Urinary bladder (tissue), 4 donors: ENCODE results near the gene PEMT. TPM values are rescaled to one million over a fixed set of nuclear protein-coding genes. Genes with fewer than 3 reads are reported as not detected.

ENCODE experiments used
- DNase-seq: peaks from one replicate; pipeline ENCODE4 v3.0.0-alpha.2; 2015; ENCODE audit errors: extremely low spot score
- H3K27ac ChIP-seq: one replicate; pipeline ENCODE4 v1.5.1; 2013; ENCODE audit warnings: low read depth, mild to moderate bottlenecking, moderate library complexity
- H3K36me3 ChIP-seq: one replicate; pipeline ENCODE4 v1.6.1; 2013; ENCODE audit warnings: mild to moderate bottlenecking, moderate library complexity; ENCODE audit not compliant: insufficient read depth
- H3K4me1 ChIP-seq: one replicate; pipeline ENCODE4 v1.6.1; 2013; ENCODE audit warnings: mild to moderate bottlenecking, moderate library complexity; ENCODE audit not compliant: insufficient read depth
- H3K4me3 ChIP-seq: one replicate; pipeline ENCODE4 v1.5.1; 2013; ENCODE audit warnings: low read depth, low read length
- WGBS: extraction: QIAGEN DNeasy Blood & Tissue Kit; methylation state at CpG from one replicate; pipeline ENCODE4 v1.1.7; 2013; 5-methylcytosine and 5-hydroxymethylcytosine counted together
- polyA plus RNA-seq: library from polyadenylated mRNA; stranded (reverse); fragments of 200-250 nt; gene quantifications from one replicate; pipeline ENCODE4 v1.2.3, GENCODE V29; 2013
- total RNA-seq: library from RNA; depleted of rRNA; stranded (reverse); fragments of >200 nt; gene quantifications from one replicate; pipeline ENCODE4 v1.2.3, GENCODE V29; 2014
- donor health status: healthy with polysubstance abuse.
- donor health status: healthy.

Gene PEMT
- total and polyA plus RNA-seq, 2 donors, result 10.9 to 36.2 TPM

DNA sequence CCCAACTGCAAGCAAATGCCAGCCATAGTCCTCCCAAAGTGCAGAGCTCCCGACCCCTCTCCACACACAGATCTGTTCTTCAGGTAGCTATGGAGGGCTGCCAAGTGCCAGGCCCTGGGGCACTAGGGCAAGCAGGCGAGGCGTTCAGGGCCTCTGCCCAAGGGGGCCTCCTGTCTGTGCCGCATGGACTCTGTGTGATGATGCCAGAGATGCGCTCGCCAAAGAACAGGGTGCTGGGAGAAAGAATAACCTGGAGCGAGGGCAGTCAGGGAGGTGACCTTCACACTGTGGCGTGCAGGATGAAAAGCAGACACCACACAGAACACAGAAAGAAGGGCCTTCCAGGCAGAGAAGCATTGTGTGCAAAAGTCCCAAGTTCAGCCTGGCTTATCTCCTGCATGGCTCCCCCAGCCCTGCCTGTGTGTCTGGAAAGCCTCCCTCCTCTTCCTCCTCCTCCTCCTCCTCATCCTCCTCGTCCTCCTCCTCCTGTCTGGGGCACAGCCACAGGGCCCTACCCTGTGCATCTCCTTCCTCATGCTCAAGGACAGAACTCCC, 44.2 kb downstream of the PEMT start:
- DNase-seq, result no peak
- no peak overlapping the region for H3K4me3 ChIP-seq
- 88% methylated on average over 9 of the region's 9 CpGs for WGBS
- H3K4me1 ChIP-seq, result no peaks in the 10 kb centered on the region
- no peak overlapping the region for H3K27ac ChIP-seq
- H3K36me3 ChIP-seq, result no peaks in the 10 kb centered on the region

DNA sequence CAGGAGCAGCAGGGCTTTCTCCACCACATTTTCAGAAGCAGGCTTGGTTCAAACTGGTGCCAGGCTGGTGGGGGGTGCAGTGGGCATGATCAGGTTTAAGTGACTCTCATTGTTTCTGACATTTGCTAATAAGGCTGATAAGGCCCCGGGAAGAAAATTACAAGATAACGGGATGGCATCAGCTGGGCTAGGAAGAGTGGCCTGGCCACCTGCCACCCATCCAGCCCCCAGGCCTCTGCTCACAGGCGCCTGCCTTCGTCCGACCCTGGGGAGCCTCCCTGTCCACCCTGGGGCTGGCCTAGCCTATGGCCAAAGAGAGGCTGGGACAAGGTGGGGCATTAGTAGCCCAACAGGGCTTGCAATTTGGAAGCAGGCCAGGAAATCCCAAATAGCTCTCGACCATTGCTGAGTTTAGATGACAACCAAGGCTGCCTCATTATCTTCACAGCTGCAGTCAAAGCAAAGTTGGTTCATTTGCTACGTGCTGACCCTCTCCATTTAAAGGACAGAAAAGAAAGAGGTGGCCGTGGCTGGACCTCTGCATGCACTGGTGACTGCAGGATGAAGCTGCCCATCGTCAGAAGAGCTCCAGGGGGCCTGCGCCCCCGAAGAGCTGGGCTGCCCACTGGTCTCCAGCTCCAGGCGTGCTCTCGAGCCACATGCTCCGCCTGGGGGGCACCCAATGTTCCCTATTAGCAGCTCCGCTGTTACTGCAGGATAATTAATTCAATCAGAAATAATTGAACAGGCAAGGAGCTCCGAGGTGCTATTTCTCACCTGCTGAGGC, 44.9 kb downstream of the PEMT start:
- Histone ChIP-seq H3K4me3 (no peak overlapping the region), H3K27ac (no peak overlapping the region), H3K36me3 (no peaks in the 10 kb centered on the region), H3K4me1 (no peaks in the 10 kb centered on the region)
- 94% methylated on average over 16 of the region's 16 CpGs for WGBS
- DNase-seq, result no peak

DNA sequence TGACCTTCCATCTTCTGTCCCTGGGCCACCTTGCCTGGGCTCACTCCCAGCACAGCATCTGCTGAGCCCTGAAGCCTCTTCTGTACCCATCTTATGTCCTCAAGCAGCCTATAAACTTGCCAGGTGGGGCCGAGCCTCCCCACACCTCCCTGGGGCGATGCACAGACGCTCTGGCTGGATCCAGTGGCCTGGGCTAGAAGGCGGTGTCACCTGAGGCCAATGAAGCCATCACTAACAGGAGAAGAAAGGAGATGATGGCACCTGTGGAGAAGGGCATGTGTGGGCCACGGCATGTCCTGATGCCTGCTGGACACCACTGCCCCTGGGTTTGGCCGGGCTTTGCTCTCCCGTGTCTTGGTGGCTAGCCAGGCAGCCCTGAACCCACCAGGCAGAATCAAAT, 45.5 kb downstream of the PEMT start:
- H3K4me3 ChIP-seq, result no peak overlapping the region
- DNase-seq, result no peak
- H3K4me1 ChIP-seq, result no peaks in the 10 kb centered on the region
- H3K36me3 ChIP-seq, result no peaks in the 10 kb centered on the region
- 91% methylated on average over 7 of the region's 7 CpGs for WGBS
- no peak overlapping the region for H3K27ac ChIP-seq

DNA sequence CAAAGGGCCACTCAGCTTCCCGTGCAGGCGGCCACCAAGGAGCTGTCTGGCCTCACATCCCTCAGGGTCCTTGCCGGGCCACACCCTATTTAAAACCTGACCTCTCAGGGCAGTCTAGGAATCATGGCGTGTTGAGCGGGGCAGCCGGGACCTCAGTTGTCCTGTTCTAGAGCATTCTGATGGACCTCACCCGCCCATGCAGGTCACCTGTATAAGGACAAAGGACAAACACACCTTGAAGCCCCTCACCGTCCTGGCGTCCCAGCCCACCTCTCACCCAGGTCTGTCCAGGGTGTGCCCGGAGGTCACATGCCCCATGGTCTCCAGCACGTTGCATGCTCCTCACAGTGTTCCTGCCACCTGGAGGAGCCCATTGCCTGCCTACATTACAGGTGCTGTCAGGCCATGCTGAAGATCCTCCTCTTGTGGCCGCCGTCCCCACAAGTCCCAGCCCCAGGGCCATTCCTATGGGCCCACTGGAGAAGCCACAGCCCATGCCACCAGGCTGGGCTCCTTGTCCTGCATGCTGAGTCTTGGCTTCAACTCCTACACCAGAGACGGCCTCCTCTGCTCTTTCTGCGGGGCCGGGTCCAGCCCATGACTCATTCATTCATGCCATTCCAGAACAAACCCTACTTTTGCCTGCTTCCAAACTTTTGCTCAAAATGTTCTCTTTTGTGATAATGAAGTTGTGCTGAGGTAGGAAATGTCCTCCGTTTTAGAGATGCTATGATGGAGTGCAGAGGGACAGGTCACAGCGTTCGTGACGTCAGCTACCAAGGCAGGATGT, 46.3 kb downstream of the PEMT start:
- Histone ChIP-seq H3K4me3 (no peak overlapping the region), H3K36me3 (no peaks in the 10 kb centered on the region), H3K4me1 (no peaks in the 10 kb centered on the region), H3K27ac (no peak overlapping the region)
- DNase-seq, result no peak
- WGBS, result 82% methylated on average over 20 of the region's 20 CpGs

DNA sequence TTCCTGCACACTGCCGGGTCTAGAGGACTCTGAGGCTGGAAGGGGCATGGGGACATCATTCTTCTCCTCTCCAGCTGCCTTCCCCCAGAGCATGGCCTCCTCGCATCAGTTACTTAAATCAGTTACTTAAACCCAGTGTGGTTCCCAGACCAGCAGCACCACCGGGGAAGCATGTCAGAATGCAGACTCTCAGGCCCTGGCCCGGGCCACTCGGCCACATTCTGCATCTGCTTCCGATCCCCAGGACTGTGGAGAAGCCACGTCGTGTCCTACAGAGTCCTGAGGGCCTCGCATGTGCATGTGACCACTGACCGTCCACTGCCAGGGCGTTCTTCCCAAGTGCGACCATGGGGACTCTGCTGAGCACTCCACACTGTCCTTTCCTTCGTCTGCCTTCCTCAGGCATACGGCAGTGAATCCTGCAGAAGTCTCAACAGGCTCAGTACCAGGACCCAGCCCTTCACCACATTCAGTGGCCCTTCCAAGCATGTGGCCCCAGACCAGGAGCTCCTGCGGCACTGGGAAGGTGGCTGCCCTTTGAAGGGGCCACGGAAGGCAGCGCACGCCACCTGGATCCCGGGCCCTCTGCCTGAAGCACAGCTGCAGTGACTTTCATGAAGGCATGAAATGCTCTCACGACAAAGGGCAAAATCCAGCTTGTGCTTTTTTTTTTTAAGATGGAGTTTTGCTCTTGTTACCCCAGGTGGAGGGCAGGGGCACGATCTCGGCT, 48.4 kb downstream of the PEMT start:
- H3K36me3 ChIP-seq, result no peaks in the 10 kb centered on the region
- DNase-seq, result no peak
- H3K4me1 ChIP-seq, result no peaks in the 10 kb centered on the region
- H3K4me3 ChIP-seq, result no peak overlapping the region
- 95% methylated on average over 22 of the region's 22 CpGs for WGBS
- H3K27ac ChIP-seq, result no peak overlapping the region

DNA sequence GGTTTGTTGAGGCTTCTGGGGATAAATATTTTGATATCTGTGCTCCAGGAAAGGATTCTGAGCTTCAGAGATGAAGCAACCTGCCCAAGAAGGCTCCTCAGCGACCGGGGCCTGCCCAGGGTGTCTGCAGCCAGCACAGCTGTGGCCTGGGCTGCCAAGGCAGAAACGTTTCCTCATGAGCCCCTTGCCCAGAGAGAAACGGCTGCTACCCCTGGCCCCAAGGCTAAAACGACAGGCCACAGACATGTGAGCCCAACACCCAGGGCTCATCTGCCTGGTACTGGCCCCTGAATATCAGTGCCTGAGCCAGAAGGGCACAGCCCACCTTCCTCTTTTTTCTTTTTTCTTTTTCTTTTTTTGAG, 49.9 kb downstream of the PEMT start:
- Histone ChIP-seq H3K4me1 (no peaks in the 10 kb centered on the region), H3K27ac (no peak overlapping the region)

DNA sequence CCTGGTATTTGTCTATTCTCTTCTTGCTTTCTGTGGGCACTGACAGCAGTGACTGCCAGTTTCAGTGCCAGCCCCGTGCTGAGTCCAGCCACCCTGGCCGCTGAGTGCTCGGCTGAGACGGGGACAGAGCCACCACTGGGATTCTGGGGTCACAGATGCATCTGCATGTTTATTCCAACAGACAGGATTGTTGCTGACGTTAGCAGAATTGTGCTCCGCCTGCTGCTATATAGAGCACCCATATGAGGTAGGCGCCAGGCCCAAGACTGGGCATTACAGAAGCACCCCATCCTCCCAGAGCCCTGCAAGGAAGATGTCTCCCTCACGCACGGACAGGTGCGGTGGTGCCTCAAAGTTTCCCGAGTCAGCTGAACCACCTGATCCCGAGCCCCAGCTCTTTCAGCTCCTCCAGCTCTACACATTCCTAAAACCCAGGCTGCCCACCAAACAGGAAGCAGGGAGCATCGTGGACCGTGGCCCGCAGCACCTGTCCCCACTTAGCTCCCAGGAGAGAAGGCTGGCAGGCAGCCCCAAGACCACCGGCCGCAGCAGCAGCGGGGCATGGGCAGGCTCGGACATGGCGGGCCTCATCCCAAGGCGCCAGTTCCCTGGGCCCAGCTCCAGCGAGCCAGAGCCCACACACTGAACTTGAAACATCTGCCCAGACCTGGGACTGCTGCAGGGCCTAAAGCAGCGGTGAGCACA, 50.4 kb downstream of the PEMT start:
- Histone ChIP-seq H3K27ac (no peak overlapping the region), H3K4me3 (no peak overlapping the region), H3K4me1 (no peaks in the 10 kb centered on the region), H3K36me3 (no peaks in the 10 kb centered on the region)
- 77% methylated on average over 23 of the region's 23 CpGs for WGBS
- DNase-seq, result no peak

More for the DNA sequence above, 49.9 kb downstream of the PEMT start:
- H3K36me3 ChIP-seq, result no peaks in the 10 kb centered on the region
- no peak overlapping the region for H3K4me3 ChIP-seq
- 71% methylated on average over 5 of the region's 5 CpGs for WGBS
- no peak for DNase-seq

DNA sequence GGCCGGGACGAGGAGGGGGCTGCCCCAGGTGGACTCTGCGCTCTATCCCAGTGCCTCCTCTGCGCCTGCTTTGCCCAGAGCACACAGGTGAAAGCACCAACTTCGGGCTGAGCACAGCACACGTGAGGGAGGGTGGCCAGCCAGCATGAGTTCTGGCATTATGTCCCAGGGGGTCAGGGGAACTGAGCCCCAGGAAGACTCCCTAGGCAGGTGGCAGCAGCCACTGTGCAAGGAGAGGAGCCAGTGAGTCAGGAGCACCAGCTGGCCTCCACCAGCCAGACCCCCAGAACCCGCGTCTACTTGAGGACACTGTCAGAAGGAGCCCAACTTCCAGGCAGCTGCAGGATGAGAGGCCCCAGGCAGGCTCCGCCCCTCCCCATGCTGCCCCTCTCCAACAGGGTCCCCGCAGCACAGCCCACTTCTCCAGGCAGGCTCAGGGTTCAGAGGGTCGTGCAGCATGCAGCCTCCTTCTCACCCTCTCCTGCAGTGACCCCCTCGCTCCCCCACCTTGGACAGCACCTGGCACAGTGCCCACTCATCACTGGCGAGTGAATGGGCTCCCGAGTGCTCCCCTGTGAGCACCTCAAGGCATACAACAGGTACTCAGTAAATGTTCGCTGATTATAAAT, 51.1 kb downstream of the PEMT start:
- no peak for DNase-seq
- no peak overlapping the region for H3K4me3 ChIP-seq
- WGBS, result 76% methylated on average over 15 of the region's 15 CpGs
- no peaks in the 10 kb centered on the region for H3K36me3 ChIP-seq
- H3K4me1 ChIP-seq, result no peaks in the 10 kb centered on the region
- H3K27ac ChIP-seq, result no peak overlapping the region

DNA sequence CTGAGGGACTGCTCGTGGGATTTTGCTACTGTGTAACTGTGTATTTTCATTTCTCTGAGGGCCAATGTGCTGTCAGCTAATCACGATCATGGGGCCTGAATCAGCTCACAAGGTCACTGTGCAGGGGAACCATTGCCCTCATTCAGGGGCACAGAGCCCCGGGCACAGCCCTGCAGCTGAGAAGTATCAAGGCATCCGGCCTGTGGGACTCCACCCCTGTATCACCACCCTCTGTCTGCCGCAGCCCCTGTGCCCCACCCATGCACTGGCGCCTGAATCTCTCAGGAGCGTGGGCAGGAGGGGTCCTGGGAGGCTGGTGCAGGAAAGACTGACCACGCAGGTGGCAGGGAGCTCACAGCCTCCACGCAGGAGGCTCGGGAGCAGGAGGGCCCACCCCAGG, 51.9 kb downstream of the PEMT start:
- Histone ChIP-seq H3K36me3 (no peaks in the 10 kb centered on the region), H3K4me1 (no peaks in the 10 kb centered on the region), H3K27ac (no peak overlapping the region), H3K4me3 (no peak overlapping the region)
- DNase-seq, result no peak
- 84% methylated on average over 10 of the region's 10 CpGs for WGBS

DNA sequence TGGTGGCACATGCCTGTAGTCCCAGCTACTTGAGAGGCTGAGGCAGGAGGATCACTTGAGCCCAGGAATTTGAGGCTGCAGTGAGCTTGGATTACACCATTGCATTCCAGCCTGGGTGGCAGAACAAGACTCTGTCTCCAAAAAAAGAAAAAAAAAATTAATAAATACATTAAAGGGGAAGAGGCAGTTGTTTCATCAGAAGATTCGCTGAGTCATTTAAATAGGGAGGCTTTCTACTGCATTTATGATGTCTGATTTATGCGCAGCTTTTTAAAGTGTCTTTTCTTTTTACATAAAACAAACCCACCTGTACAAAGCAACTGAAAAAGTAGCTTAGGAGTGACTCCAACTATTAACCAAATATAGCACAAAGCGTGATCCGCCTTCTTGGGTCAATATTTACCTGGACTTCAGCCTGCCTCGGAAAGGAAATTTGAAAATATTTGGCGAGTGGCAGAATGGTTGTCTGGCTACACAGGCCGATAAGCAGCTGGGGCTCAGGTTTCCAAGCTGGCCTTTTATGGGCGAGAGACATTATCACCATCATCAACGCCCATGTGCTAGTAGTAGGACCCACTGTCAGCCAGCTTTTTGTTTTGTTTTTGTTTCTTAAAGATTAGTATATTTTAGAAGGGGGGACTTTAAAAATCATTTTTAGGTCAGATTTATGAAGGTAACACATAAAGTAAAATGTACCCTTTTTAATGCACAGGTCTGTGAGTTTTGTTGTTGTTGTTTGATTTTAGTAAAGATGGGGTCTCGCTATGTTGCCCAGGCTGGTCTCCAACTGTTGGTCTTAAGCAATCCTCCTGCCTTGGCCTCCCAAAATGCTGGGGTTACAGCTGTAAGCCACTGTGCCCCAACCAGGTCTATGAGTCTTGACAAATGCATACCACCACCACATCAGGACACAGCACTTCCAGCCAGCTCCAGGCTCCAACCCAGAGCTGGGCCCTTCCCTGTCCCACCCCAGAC, 52.8 kb downstream of the PEMT start:
- no peak overlapping the region for H3K4me3 ChIP-seq
- WGBS, result 69% methylated on average over 10 of the region's 10 CpGs

DNA sequence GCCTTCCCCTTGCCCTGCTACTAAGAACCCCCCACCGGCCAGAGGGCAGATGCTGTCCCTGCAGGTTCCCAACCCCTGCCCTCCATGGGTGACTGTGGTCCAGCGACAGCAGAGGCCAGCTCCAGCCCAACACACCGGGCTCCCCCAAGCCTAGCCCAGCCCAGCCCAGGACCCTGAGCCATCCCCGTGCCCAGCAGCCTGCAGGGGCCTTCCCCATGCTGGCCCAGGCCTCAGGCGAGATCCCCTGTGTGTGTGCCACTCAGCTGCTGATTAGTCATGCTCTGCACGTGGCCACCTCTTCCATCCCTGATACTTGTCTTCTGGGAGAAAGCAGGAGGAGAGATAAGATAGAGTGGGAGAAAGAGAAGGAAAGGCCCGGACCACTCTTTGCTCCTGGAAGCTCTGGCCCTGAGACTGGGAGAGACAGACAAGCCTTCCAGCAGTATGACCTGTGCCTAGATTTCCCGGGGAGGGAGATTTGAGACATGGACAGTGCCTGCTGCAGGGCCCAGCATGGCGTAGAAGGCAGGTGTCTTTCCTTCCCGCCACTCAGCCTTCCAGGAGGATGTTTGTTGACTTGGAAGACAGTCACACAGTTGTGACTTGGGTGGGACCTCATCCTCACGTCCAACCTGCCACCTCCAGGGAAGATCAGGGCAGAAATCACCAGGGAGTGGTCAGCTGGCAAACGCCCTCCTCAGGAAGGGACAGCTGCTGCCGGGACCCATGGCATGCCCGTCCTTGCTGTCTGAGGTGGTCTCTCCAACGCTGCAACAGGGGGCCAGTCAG, 54.0 kb downstream of the PEMT start:
- no peak overlapping the region for H3K27ac ChIP-seq
- DNase-seq, result no peak
- no peaks in the 10 kb centered on the region for H3K36me3 ChIP-seq
- H3K4me3 ChIP-seq, result no peak overlapping the region
- no peaks in the 10 kb centered on the region for H3K4me1 ChIP-seq
- WGBS, result 86% methylated on average over 15 of the region's 15 CpGs

More for the DNA sequence above, 52.8 kb downstream of the PEMT start:
- Histone ChIP-seq H3K27ac (no peak overlapping the region), H3K4me1 (no peaks in the 10 kb centered on the region), H3K36me3 (no peaks in the 10 kb centered on the region)
- peak; percentile 51 for DNase-seq
